Astrocyte of the spinal cord (primary cell): ENCODE results near the gene UTY.

ENCODE experiments used
- DNase-seq: peaks from one replicate; pipeline ENCODE4 v3.0.0; 2011; ENCODE audit warnings: low read depth, low spot score
- H3K4me3 ChIP-seq: 2 replicates; pipeline ENCODE4 v1.5.1; 2011; ENCODE audit warnings: low read depth, mild to moderate bottlenecking, low read length, moderate library complexity
- CTCF ChIP-seq: IDR thresholded peaks from 2 replicates; pipeline ENCODE4 v1.5.1; 2012; ENCODE audit warnings: low read depth, mild to moderate bottlenecking, low read length, inconsistent platforms
- in situ Hi-C: cut with HindIII; loops from 2 replicates; pipeline ENCODE4 v1.10.0; 2017; ENCODE audit warnings: low sequenced_read_pairs

Gene UTY

GRCh38 chrY:13347106-13347505, 132.7 kb downstream of the UTY start:
- no peak overlapping the region for H3K4me3 ChIP-seq
- DNase-seq, result no peak
- no peak for TF ChIP-seq CTCF
- in situ Hi-C loops, result no loop called here

GRCh38 chrY:13345549-13345948, 134.3 kb downstream of the UTY start:
- H3K4me3 ChIP-seq, result no peak overlapping the region
- in situ Hi-C loops, result no loop called here
- no peak for DNase-seq
- no peak for TF ChIP-seq CTCF

- no peak for TF ChIP-seq CTCF
- no peak overlapping the region for H3K4me3 ChIP-seq
- in situ Hi-C loops, result no loop called here
- no peak for DNase-seq
Observed at GRCh38 chrY:13343307-13343946, 136.4 kb downstream of the UTY start.

- TF ChIP-seq CTCF, result no peak
- in situ Hi-C loops, result no loop called here
- no peak for DNase-seq
- H3K4me3 ChIP-seq, result no peak overlapping the region
Observed at GRCh38 chrY:13339939-13340338, 139.9 kb downstream of the UTY start.

- no peak for TF ChIP-seq CTCF
- H3K4me3 ChIP-seq, result no peak overlapping the region
- DNase-seq, result no peak
- in situ Hi-C loops, result no loop called here
Observed at GRCh38 chrY:13339381-13339780, 140.5 kb downstream of the UTY start.

- in situ Hi-C loops, result no loop called here
- no peak overlapping the region for H3K4me3 ChIP-seq
- no peak for DNase-seq
- TF ChIP-seq CTCF, result no peak
Observed at GRCh38 chrY:13338711-13339110, 141.1 kb downstream of the UTY start.

- DNase-seq, result no peak
- in situ Hi-C loops, result no loop called here
- no peak for TF ChIP-seq CTCF
- no peak overlapping the region for H3K4me3 ChIP-seq
Observed at GRCh38 chrY:13337934-13338333, 141.9 kb downstream of the UTY start.
